ENCODE measurements around the gene GBP6.

DNA sequence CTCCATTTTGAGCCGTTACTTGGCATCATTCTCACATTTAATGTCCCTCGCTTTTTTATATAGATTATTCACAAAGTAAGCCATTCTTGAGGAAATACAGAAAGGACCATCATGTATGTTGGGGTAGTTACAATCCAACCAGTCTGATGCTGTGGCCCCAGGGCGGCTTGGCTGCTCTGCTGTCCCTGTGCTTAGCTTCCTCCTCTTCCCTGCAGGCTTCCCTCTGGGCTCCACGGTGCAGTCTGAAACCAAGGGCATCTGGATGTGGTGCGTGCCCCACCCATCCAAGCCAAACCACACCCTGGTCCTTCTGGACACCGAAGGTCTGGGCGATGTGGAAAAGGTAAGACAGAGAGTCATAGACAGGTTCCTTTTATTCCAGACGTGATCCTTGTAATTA is 5.5 kb downstream of the GBP6 start:
- no peak for TF ChIP-seq EZH2 (IDR thresholded peaks at IDR 0.05; ENCODE audit: borderline replicate concordance)
- TF ChIP-seq, protein P1, sequence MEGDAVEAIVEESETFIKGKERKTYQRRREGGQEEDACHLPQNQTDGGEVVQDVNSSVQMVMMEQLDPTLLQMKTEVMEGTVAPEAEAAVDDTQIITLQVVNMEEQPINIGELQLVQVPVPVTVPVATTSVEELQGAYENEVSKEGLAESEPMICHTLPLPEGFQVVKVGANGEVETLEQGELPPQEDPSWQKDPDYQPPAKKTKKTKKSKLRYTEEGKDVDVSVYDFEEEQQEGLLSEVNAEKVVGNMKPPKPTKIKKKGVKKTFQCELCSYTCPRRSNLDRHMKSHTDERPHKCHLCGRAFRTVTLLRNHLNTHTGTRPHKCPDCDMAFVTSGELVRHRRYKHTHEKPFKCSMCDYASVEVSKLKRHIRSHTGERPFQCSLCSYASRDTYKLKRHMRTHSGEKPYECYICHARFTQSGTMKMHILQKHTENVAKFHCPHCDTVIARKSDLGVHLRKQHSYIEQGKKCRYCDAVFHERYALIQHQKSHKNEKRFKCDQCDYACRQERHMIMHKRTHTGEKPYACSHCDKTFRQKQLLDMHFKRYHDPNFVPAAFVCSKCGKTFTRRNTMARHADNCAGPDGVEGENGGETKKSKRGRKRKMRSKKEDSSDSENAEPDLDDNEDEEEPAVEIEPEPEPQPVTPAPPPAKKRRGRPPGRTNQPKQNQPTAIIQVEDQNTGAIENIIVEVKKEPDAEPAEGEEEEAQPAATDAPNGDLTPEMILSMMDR (IDR thresholded peaks at IDR 0.05; ENCODE audit: poor library complexity), result no peak

All from hepatocyte (in vitro differentiated cells).